Liver (tissue), 9 donors: ENCODE measurements around the gene TMEM140. TPM values are rescaled to one million over a fixed set of nuclear protein-coding genes. Genes with fewer than 3 reads are reported as not detected.

Experiments
- DNase-seq: peaks from one replicate; pipeline ENCODE4 v3.0.0-alpha.2; 2017; ENCODE audit warnings: low spot score
- H3K27ac ChIP-seq, 2 donors: one replicate each; pipeline ENCODE4 v1.7.0; 2013; ENCODE audit warnings: inconsistent platforms in 2 of 2, low read length in 2 of 2, control low read depth in 1 of 2, low read depth in 1 of 2, mild to moderate bottlenecking in 1 of 2
- H3K27me3 ChIP-seq, 4 donors: one replicate each; pipeline versions ENCODE4 v1.6.1 to v1.7.0; 2013; ENCODE audit warnings: low read length in 3 of 4, inconsistent platforms in 1 of 4, mild to moderate bottlenecking in 1 of 4, moderate library complexity in 1 of 4; ENCODE audit not compliant: control insufficient read depth in 4 of 4, insufficient read depth in 4 of 4
- H3K36me3 ChIP-seq, 4 donors: one replicate each; pipeline versions ENCODE4 v1.6.1 to v1.7.0; 2013; ENCODE audit warnings: low read length in 3 of 4, mild to moderate bottlenecking in 3 of 4, low read depth in 1 of 4, moderate library complexity in 1 of 4; ENCODE audit not compliant: control insufficient read depth in 4 of 4, insufficient read depth in 3 of 4
- H3K4me1 ChIP-seq, 4 donors: one replicate each; pipeline versions ENCODE4 v1.6.1 to v1.7.0; 2013; ENCODE audit warnings: low read length in 3 of 4, mild to moderate bottlenecking in 3 of 4, moderate library complexity in 1 of 4; ENCODE audit not compliant: control insufficient read depth in 4 of 4, insufficient read depth in 4 of 4
- H3K4me3 ChIP-seq, 3 donors: one replicate each; pipeline versions ENCODE4 v1.6.1 to v1.7.0; 2013; ENCODE audit warnings: low read length in 3 of 3, control low read depth in 1 of 3, low read depth in 1 of 3, mild to moderate bottlenecking in 1 of 3
- H3K9ac ChIP-seq, 2 donors: one replicate each; pipeline ENCODE4 v1.7.0; 2013; ENCODE audit warnings: low read length in 2 of 2, mild to moderate bottlenecking in 2 of 2, moderate library complexity in 2 of 2, control low read depth in 1 of 2, low read depth in 1 of 2
- H3K9me3 ChIP-seq, 4 donors: one replicate each; pipeline versions ENCODE4 v1.6.1 to v1.7.0; 2013; ENCODE audit warnings: low read length in 3 of 4; ENCODE audit not compliant: control insufficient read depth in 4 of 4
- EGR1 ChIP-seq, 2 donors: IDR thresholded peaks; 2 replicates each; pipeline ENCODE4 v1.6.1; 2016 to 2018; ENCODE audit warnings: antibody characterized with exemption in 2 of 2, low read depth in 2 of 2
- FOXA1 ChIP-seq: IDR thresholded peaks from 2 replicates; pipeline ENCODE4 v1.6.1; 2016; ENCODE audit warnings: antibody characterized with exemption
- FOXA2 ChIP-seq: IDR thresholded peaks from 2 replicates; pipeline ENCODE4 v1.6.1; 2016; ENCODE audit warnings: antibody characterized with exemption
- GABPA ChIP-seq, 2 donors: IDR thresholded peaks in 1 of 2; conservative IDR thresholded peaks in 1 of 2; 2 replicates each; pipeline ENCODE4 v1.6.1; 2016; ENCODE audit warnings: antibody characterized with exemption in 2 of 2, mild to moderate bottlenecking in 1 of 2, moderate library complexity in 1 of 2
- HNF4A ChIP-seq, 2 donors: conservative IDR thresholded peaks; 2 replicates each; pipeline ENCODE4 v1.6.1; 2016; ENCODE audit warnings: antibody characterized with exemption in 2 of 2, mild to moderate bottlenecking in 2 of 2
- HNF4G ChIP-seq: IDR thresholded peaks from 2 replicates; pipeline ENCODE4 v1.6.1; 2016; ENCODE audit warnings: antibody characterized with exemption
- JUND ChIP-seq, 2 donors: IDR thresholded peaks; 2 replicates each; pipeline ENCODE4 v1.6.1; 2016; ENCODE audit warnings: antibody characterized with exemption in 2 of 2
- NR2F2 ChIP-seq: IDR thresholded peaks from 2 replicates; pipeline ENCODE4 v1.6.1; 2016; ENCODE audit warnings: antibody characterized with exemption
- RAD21 ChIP-seq, 2 donors: IDR thresholded peaks; 2 replicates each; pipeline ENCODE4 v1.6.1; 2016; ENCODE audit warnings: antibody characterized with exemption in 2 of 2, mild to moderate bottlenecking in 2 of 2
- RXRA ChIP-seq, 2 donors: IDR thresholded peaks; 2 replicates each; pipeline ENCODE4 v1.6.1; 2017 to 2018; ENCODE audit warnings: antibody characterized with exemption in 2 of 2, mild to moderate bottlenecking in 1 of 2
- SP1 ChIP-seq: IDR thresholded peaks from 2 replicates; pipeline ENCODE4 v1.6.1; 2018; ENCODE audit warnings: antibody characterized with exemption, mild to moderate bottlenecking
- TAF1 ChIP-seq: conservative IDR thresholded peaks from 2 replicates; pipeline ENCODE4 v1.6.1; 2016; ENCODE audit warnings: antibody characterized with exemption, mild to moderate bottlenecking
- YY1 ChIP-seq: IDR thresholded peaks from 2 replicates; pipeline ENCODE4 v1.6.1; 2016; ENCODE audit warnings: antibody characterized with exemption, mild to moderate bottlenecking
- WGBS: extraction: QIAGEN DNeasy Blood & Tissue Kit; methylation state at CpG from one replicate; pipeline ENCODE4 v1.1.7; 2013; 5-methylcytosine and 5-hydroxymethylcytosine counted together
- polyA plus RNA-seq, 2 donors: library from polyadenylated mRNA; stranded (reverse) in 1 of 2; unstranded in 1 of 2; fragments of 200-250 nt in 1 of 2; fragments of >200 nt in 1 of 2; fragmentation: Nextera tagmentation in 1 of 2; extraction: Ambion mirVana in 1 of 2; gene quantifications; one replicate each; pipeline versions ENCODE4 v1.2.1 to v1.2.3, GENCODE V29; 2013 to 2015
- total RNA-seq, 2 donors: library from RNA; depleted of rRNA; stranded (reverse); fragments of >200 nt; gene quantifications; one replicate each; pipeline ENCODE4 v1.2.3, GENCODE V29; 2014
- TF ChIP-seq, protein P1 (sequence below): IDR thresholded peaks from 2 replicates; pipeline ENCODE4 v1.6.1; 2016; ENCODE audit warnings: antibody characterized with exemption
- TF ChIP-seq, protein P2 (sequence below): IDR thresholded peaks from 2 replicates; pipeline ENCODE4 v1.6.1; 2016; ENCODE audit warnings: antibody characterized with exemption
- TF ChIP-seq, protein P3 (sequence below): fragments of 150-350 bp; IDR thresholded peaks from 2 replicates; pipeline ENCODE4 v1.5.1; 2017; ENCODE audit warnings: improper control_type of control experiment, low read depth, low read length; ENCODE audit not compliant: missing input control
- TF ChIP-seq, protein P4 (sequence below): IDR thresholded peaks from 2 replicates; pipeline ENCODE4 v1.6.1; 2016; ENCODE audit warnings: antibody characterized with exemption, mild to moderate bottlenecking
- TF ChIP-seq, protein P5 (sequence below): IDR thresholded peaks from 2 replicates; pipeline ENCODE4 v1.6.1; 2016; ENCODE audit warnings: antibody characterized with exemption
- donor health status: healthy.
- donor health status: healthy.
- donor health status: healthy.
- donor health status: healthy.
- donor health status: healthy.

Gene TMEM140
- total and polyA plus RNA-seq, 4 donors, result 22.3 to 34.3 (median 25.9) TPM

DNA sequence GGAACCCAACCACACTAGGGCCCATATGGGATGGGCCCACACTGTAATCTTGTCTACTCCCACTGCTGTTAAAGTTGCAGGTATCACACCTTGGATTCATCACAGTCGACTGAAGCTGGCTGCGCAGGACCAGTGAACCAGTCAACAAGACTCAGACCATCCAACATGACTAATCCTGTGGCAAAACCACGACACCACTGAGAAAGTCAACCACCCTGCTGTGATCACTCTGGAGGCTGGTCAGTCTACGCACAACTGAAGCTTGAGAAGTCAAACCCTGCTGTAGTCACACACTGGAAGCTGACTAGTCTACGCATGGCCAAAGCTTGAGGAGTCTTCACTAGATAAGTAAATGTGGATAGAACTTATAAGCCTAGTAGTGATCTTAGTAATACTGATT is 32.2 kb downstream of the TMEM140 start (continued):
- TF ChIP-seq, protein P1, sequence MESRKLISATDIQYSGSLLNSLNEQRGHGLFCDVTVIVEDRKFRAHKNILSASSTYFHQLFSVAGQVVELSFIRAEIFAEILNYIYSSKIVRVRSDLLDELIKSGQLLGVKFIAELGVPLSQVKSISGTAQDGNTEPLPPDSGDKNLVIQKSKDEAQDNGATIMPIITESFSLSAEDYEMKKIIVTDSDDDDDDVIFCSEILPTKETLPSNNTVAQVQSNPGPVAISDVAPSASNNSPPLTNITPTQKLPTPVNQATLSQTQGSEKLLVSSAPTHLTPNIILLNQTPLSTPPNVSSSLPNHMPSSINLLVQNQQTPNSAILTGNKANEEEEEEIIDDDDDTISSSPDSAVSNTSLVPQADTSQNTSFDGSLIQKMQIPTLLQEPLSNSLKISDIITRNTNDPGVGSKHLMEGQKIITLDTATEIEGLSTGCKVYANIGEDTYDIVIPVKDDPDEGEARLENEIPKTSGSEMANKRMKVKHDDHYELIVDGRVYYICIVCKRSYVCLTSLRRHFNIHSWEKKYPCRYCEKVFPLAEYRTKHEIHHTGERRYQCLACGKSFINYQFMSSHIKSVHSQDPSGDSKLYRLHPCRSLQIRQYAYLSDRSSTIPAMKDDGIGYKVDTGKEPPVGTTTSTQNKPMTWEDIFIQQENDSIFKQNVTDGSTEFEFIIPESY, result no peak

DNA sequence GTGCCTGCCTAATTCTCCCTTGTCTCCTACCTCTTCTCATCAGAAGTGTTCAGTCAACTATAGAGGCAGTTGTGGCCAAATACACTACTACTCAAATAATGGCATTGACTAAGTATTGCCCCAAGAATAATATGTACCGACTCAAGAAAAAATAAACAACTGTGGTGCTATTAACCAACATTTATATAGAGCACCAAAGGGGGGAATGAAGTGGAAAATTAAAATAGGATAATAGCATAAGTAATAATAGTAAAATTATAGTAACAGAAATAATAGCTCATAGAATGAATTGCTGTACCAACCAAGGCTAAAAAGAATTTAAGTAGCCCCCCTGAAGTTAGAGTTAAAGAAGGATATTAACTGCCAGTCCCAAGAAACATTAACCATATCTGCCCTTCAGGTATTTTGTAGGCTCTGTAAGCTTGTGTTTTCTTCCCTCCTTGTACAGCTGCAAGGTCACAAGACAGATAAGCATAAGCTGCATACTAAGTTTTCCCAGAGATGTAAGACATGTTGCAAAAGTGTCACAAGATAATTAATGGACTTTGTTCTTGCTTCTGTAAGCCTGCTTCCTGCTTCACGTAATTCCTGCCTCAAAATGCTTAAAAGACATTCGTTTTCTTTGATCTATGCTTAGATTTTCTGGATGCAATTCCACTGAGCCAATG is 33.5 kb downstream of the TMEM140 start:
- DNase-seq, result no peak
- H3K36me3 ChIP-seq, result peaks cover 12 to 49% (median 22%) of the 10 kb centered on the region in 4 donors

More for the DNA sequence above, 33.5 kb downstream of the TMEM140 start:
- H3K27me3 ChIP-seq, result no peaks in the 10 kb centered on the region
- WGBS, result 88% methylated on average over 3 of the region's 3 CpGs
- H3K4me3 ChIP-seq, result no peak overlapping the region
- peaks cover 0 to 5% (median 1%) of the 10 kb centered on the region in 4 donors for H3K9me3 ChIP-seq
- no peak for TF ChIP-seq NR2F2
- TF ChIP-seq, protein P2, sequence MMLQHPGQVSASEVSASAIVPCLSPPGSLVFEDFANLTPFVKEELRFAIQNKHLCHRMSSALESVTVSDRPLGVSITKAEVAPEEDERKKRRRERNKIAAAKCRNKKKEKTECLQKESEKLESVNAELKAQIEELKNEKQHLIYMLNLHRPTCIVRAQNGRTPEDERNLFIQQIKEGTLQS, result no peak
- TF ChIP-seq RXRA (IDR thresholded peaks at IDR 0.05), result no peak
- no peak for TF ChIP-seq GABPA (IDR thresholded peaks at IDR 0.05 in 1 of 2, conservative IDR thresholded peaks at IDR 0.05 in 1 of 2)
- TF ChIP-seq, protein P3, sequence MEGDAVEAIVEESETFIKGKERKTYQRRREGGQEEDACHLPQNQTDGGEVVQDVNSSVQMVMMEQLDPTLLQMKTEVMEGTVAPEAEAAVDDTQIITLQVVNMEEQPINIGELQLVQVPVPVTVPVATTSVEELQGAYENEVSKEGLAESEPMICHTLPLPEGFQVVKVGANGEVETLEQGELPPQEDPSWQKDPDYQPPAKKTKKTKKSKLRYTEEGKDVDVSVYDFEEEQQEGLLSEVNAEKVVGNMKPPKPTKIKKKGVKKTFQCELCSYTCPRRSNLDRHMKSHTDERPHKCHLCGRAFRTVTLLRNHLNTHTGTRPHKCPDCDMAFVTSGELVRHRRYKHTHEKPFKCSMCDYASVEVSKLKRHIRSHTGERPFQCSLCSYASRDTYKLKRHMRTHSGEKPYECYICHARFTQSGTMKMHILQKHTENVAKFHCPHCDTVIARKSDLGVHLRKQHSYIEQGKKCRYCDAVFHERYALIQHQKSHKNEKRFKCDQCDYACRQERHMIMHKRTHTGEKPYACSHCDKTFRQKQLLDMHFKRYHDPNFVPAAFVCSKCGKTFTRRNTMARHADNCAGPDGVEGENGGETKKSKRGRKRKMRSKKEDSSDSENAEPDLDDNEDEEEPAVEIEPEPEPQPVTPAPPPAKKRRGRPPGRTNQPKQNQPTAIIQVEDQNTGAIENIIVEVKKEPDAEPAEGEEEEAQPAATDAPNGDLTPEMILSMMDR, result no peak
- no peak for TF ChIP-seq EGR1 (IDR thresholded peaks at IDR 0.05; ENCODE audit: low read depth in 2 of 2)
- TF ChIP-seq HNF4G, result no peak
- no peak for TF ChIP-seq TAF1
- TF ChIP-seq RAD21 (IDR thresholded peaks at IDR 0.05), result no peak
- no peak for TF ChIP-seq JUND (IDR thresholded peaks at IDR 0.05)
- no peak for TF ChIP-seq FOXA1
- TF ChIP-seq FOXA2, result no peak
- TF ChIP-seq SP1, result no peak
- TF ChIP-seq HNF4A (conservative IDR thresholded peaks at IDR 0.05), result no peak
- TF ChIP-seq, protein P4, sequence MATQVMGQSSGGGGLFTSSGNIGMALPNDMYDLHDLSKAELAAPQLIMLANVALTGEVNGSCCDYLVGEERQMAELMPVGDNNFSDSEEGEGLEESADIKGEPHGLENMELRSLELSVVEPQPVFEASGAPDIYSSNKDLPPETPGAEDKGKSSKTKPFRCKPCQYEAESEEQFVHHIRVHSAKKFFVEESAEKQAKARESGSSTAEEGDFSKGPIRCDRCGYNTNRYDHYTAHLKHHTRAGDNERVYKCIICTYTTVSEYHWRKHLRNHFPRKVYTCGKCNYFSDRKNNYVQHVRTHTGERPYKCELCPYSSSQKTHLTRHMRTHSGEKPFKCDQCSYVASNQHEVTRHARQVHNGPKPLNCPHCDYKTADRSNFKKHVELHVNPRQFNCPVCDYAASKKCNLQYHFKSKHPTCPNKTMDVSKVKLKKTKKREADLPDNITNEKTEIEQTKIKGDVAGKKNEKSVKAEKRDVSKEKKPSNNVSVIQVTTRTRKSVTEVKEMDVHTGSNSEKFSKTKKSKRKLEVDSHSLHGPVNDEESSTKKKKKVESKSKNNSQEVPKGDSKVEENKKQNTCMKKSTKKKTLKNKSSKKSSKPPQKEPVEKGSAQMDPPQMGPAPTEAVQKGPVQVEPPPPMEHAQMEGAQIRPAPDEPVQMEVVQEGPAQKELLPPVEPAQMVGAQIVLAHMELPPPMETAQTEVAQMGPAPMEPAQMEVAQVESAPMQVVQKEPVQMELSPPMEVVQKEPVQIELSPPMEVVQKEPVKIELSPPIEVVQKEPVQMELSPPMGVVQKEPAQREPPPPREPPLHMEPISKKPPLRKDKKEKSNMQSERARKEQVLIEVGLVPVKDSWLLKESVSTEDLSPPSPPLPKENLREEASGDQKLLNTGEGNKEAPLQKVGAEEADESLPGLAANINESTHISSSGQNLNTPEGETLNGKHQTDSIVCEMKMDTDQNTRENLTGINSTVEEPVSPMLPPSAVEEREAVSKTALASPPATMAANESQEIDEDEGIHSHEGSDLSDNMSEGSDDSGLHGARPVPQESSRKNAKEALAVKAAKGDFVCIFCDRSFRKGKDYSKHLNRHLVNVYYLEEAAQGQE, result no peak
- TF ChIP-seq, protein P1, result no peak
- TF ChIP-seq YY1, result no peak
- TF ChIP-seq, protein P5, sequence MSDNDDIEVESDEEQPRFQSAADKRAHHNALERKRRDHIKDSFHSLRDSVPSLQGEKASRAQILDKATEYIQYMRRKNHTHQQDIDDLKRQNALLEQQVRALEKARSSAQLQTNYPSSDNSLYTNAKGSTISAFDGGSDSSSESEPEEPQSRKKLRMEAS, result no peak
- no peak overlapping the region for H3K9ac ChIP-seq
- H3K27ac ChIP-seq, result no peak overlapping the region
- no peaks in the 10 kb centered on the region for H3K4me1 ChIP-seq
